Transverse colon (tissue), 4 donors: ENCODE data around the gene PTPRG. TPM values are rescaled to one million over a fixed set of nuclear protein-coding genes. Genes with fewer than 3 reads are reported as not detected.

Experiments
- DNase-seq: peaks from one replicate; pipeline ENCODE4 v3.0.0-alpha.2; 2019
- H3K27ac ChIP-seq, 4 donors: fragments of 200-600 bp; sonication (generic); 2 replicates each; pipeline ENCODE4 v1.5.1; 2016 to 2018; ENCODE audit warnings: inconsistent platforms in 4 of 4
- H3K27me3 ChIP-seq: fragments of 200-600 bp; sonication (generic); 2 replicates; pipeline ENCODE4 v1.5.1; 2017; ENCODE audit warnings: inconsistent platforms
- H3K36me3 ChIP-seq, 4 donors: fragments of 200-600 bp; sonication (generic); 2 replicates each; pipeline ENCODE4 v1.5.1; 2017 to 2019; ENCODE audit warnings: inconsistent platforms in 4 of 4
- H3K4me1 ChIP-seq, 4 donors: fragments of 200-600 bp; sonication (generic); 2 replicates each; pipeline ENCODE4 v1.5.1; 2017 to 2020; ENCODE audit warnings: inconsistent platforms in 4 of 4
- H3K4me3 ChIP-seq, 4 donors: fragments of 200-600 bp; sonication (generic); 1 replicate in 1 of 4; 2 replicates in 3 of 4; pipeline versions ENCODE4 v1.5.1 to v1.6.1; 2017 to 2019; ENCODE audit warnings: inconsistent platforms in 4 of 4
- H3K9me3 ChIP-seq, 2 donors: fragments of 200-600 bp; sonication (generic); 2 replicates each; pipeline ENCODE4 v1.5.1; 2017 to 2019; ENCODE audit warnings: inconsistent platforms in 2 of 2
- EP300 ChIP-seq: sonication (generic); formaldehyde crosslinking; IDR thresholded peaks from one replicate; pipeline ENCODE4 v1.6.1; 2017; ENCODE audit warnings: antibody characterized with exemption, low read depth
- POLR2A ChIP-seq: fragments of 450-650 bp; IDR thresholded peaks from one replicate; pipeline ENCODE4 v1.6.1; 2016; ENCODE audit warnings: antibody characterized with exemption, mild to moderate bottlenecking, moderate library complexity
- POLR2AphosphoS5 ChIP-seq, 3 donors: sonication (generic); formaldehyde crosslinking; IDR thresholded peaks; one replicate each; pipeline ENCODE4 v1.6.1; 2016; ENCODE audit warnings: antibody characterized with exemption in 3 of 3
- WGBS, 2 donors: methylation state at CpG; one replicate each; pipeline ENCODE4 v1.1.5; 2018; ENCODE audit warnings: low coverage in 1 of 2; 5-methylcytosine and 5-hydroxymethylcytosine counted together
- in situ Hi-C, 4 donors: fragments of 200-750 bp; cut with MboI; loops; one replicate each; pipeline versions ENCODE4 v1.15.0 to v1.15.1; 2017; ENCODE audit warnings: low sequenced_read_pairs in 3 of 4, low pct_ligation_motif_present in 1 of 4, low pct_unique_long_range_greater_than_20kb in 1 of 4
- intact Hi-C: fragments of 100-400 bp; cut with DNase I; formaldehyde crosslinking; loops from one replicate; pipeline ENCODE4 v1.15.1; 2023; ENCODE audit warnings: low total_unique reads
- total RNA-seq, 4 donors: library from RNA; depleted of rRNA; stranded (reverse); fragments of >200 nt; gene quantifications; one replicate each; pipeline ENCODE4 v1.1.0, GENCODE V29; 2016
- TF ChIP-seq, protein P1 (sequence below), 5 experiments: fragments of 200-600 bp in 3 of 5; fragments of 450-650 bp in 2 of 5; sonication (generic) in 3 of 5; IDR thresholded peaks; 1 replicate in 2 of 5; 2 replicates in 3 of 5; pipeline ENCODE4 v1.5.1; 2016 to 2017; ENCODE audit warnings: antibody characterized with exemption in 5 of 5, inconsistent platforms in 3 of 5, mild to moderate bottlenecking in 2 of 5, moderate library complexity in 1 of 5

The PTPRG gene
- total RNA-seq, 4 donors from 2014 or later = 29.2 to 83.4 (median 41.6) TPM

DNA sequence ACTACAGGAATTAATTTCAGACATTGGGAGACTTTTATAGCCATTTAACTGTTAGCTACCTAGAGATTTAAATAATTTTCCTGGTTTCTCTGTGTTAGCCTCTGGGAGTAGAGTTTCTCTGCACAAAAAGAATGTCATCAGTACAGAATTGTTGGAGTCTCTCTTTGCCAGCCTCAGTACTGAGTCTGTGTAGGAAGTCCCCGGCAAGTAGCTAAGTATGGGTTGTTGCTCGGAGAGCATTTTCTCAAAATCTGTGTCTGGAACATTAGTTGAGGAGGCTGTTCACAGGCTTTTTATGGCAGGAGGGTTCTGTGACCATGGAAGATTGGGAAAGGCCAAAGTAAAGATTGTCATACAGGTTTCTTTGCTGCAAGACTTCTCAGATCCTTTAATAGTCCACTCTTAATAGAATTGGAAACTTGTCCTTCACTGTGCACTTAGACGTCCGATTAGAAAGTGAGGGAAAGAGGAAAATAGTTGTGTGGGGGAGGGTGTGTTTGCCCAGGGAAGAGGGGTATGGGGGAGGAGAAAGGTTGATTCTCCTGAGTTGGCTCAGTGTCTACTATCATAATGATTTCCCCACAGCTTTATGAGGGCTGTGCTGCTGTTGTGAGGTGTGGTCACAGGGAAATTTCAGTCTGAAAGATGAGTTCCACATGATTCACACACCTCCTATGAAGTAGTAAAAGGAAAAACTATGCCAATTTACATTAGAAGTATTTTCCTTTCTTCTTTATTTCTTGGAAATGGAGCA, 207.1 kb downstream of the PTPRG start:
- WGBS, 2 donors = 34 to 72% methylated on average over 3 to 4 of the region's 4 CpGs
- peak; percentile 17 for DNase-seq
- in situ Hi-C loops = no loop called here

DNA sequence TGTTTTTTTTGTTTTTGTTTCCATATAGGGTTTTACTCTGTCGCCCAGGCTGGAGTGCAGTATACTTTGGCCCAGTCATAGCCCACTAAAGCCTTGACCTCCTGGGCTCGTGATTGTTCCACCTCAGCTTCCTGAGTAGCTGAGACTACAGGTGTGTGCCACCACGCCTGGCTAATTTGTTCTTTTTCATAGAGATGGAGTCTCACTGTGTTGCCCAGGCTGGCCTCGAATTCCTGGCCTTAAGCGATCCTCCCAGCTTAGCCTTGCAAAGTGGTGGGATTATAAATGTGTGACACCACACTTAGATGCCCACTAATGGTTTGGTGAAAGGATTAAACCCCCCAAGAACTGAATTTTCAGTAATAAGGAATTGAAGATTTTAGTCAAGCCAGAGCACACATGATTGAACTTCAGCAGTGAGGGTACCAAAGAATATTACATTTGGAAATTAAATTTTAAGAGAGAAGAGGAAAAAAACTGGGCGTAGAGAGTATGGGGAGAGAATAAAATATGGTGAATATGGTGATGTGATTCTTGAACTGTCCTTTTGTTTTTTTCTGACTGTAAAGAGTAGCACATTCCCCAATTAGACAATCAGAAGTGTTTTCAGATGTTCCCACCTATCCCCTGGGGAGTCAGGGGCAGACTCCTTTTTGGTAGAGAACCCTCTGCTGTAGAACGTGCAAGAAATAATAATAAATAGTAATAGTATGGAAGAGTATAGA, 208.1 kb downstream of the PTPRG start:
- Histone ChIP-seq H3K4me3 (no peak overlapping the region), H3K36me3 (no peaks in the 10 kb centered on the region), H3K9me3 (no peaks in the 10 kb centered on the region), H3K27me3 (no peaks in the 10 kb centered on the region), H3K4me1 (peaks cover 0 to 15% (median 10%) of the 10 kb centered on the region in 4 donors), H3K27ac (peak overlapping the region in 3 of 4 donors; percentile 36 to 58 (median 38))
- TF ChIP-seq EP300 (no peak), POLR2AphosphoS5 (IDR thresholded peaks at IDR 0.05) (no peak), POLR2A (no peak)
- TF ChIP-seq, protein P1, sequence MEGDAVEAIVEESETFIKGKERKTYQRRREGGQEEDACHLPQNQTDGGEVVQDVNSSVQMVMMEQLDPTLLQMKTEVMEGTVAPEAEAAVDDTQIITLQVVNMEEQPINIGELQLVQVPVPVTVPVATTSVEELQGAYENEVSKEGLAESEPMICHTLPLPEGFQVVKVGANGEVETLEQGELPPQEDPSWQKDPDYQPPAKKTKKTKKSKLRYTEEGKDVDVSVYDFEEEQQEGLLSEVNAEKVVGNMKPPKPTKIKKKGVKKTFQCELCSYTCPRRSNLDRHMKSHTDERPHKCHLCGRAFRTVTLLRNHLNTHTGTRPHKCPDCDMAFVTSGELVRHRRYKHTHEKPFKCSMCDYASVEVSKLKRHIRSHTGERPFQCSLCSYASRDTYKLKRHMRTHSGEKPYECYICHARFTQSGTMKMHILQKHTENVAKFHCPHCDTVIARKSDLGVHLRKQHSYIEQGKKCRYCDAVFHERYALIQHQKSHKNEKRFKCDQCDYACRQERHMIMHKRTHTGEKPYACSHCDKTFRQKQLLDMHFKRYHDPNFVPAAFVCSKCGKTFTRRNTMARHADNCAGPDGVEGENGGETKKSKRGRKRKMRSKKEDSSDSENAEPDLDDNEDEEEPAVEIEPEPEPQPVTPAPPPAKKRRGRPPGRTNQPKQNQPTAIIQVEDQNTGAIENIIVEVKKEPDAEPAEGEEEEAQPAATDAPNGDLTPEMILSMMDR (IDR thresholded peaks at IDR 0.05) = no peak
- DNase-seq = no peak
- intact Hi-C loops = no loop called here
- WGBS, 2 donors = 72 to 86% methylated on average over 7 of the region's 7 CpGs
- in situ Hi-C loops = no loop called here

More for the DNA sequence above, 207.1 kb downstream of the PTPRG start:
- intact Hi-C loops = no loop called here
- Histone ChIP-seq H3K4me3 (no peak overlapping the region), H3K4me1 (peaks cover 0 to 15% (median 8%) of the 10 kb centered on the region in 4 donors), H3K9me3 (no peaks in the 10 kb centered on the region), H3K36me3 (no peaks in the 10 kb centered on the region), H3K27ac (peak overlapping the region in 3 of 4 donors; percentile 36 to 58 (median 38)), H3K27me3 (no peaks in the 10 kb centered on the region)
- TF ChIP-seq POLR2AphosphoS5 (IDR thresholded peaks at IDR 0.05) = no peak
- TF ChIP-seq POLR2A = no peak
- no peak for TF ChIP-seq EP300
- TF ChIP-seq, protein P1 (IDR thresholded peaks at IDR 0.05) = no peak

DNA sequence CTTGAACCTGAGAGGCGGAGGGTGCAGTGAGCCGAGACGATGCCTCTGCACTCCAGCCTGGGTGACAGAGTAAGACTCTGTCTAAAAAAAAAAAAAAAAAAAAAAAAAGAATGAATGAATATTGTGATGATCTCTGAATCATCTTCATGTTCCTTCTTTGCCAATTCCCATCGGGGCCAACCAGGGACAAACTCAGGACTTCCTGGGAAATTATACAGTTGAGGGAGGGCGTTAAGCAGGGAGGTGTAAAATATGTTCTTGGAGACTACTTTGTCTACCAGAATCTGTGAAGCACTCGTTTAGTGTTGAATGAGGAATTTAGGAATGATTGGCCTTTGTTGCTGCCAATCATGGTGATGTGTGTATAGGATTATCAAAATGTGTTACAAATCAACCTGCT, 210.6 kb downstream of the PTPRG start:
- Histone ChIP-seq H3K27me3 (no peaks in the 10 kb centered on the region), H3K4me3 (no peak overlapping the region), H3K27ac (no peak overlapping the region), H3K9me3 (no peaks in the 10 kb centered on the region), H3K4me1 (peaks cover 0 to 15% (median 11%) of the 10 kb centered on the region in 4 donors), H3K36me3 (no peaks in the 10 kb centered on the region)
- WGBS, 2 donors = 86 to 87% methylated on average over 2 to 6 of the region's 6 CpGs
- TF ChIP-seq POLR2A = no peak
- TF ChIP-seq, protein P1 (IDR thresholded peaks at IDR 0.05) = no peak
- TF ChIP-seq EP300 = no peak
- TF ChIP-seq POLR2AphosphoS5 (IDR thresholded peaks at IDR 0.05) = no peak
- no peak for DNase-seq
- intact Hi-C loops = no loop called here
- in situ Hi-C loops = no loop called here

DNA sequence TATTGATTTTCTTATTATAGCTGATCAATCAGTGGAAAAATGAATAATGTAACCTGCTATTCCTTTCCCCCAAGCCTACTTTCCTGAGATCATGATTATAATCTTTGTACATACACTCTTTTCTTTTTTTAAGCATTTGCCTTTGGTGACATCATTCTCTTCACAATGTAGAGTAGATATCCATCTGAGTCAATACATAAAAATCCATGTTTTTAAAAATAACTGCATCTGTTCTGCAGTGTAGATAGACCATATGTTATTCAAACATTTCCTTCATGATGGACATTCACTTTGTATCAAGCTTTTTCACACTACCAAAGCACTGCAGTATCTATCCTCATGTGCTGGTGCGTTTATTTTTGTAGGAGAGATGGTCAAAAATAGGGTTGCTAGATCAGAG, 211.1 kb downstream of the PTPRG start:
- Histone ChIP-seq H3K9me3 (no peaks in the 10 kb centered on the region), H3K36me3 (no peaks in the 10 kb centered on the region), H3K4me1 (peaks cover 0 to 15% (median 11%) of the 10 kb centered on the region in 4 donors), H3K27ac (no peak overlapping the region), H3K4me3 (no peak overlapping the region), H3K27me3 (no peaks in the 10 kb centered on the region)
- WGBS, 2 donors = 97 to 100% methylated on average over 1 of the region's 1 CpG
- DNase-seq = no peak
- in situ Hi-C loops (no loop called here), intact Hi-C loops (no loop called here)
- TF ChIP-seq POLR2AphosphoS5 (IDR thresholded peaks at IDR 0.05) = no peak
- no peak for TF ChIP-seq EP300
- no peak for TF ChIP-seq POLR2A
- TF ChIP-seq, protein P1 (IDR thresholded peaks at IDR 0.05) = no peak
